Fibroblast of lung (primary cell): ENCODE data around the gene CNTROB. TPM values are rescaled to one million over a fixed set of nuclear protein-coding genes. Genes with fewer than 3 reads are reported as not detected.

Source experiments
- DNase-seq, 2 donors: peaks; one replicate each; pipeline versions ENCODE4 v3.0.0 to v3.0.0-alpha.2; 2010; ENCODE audit warnings: low read depth in 2 of 2
- H2AFZ ChIP-seq: 2 replicates; pipeline ENCODE4 v1.5.1; 2012; ENCODE audit warnings: low read length, control low read depth, inconsistent platforms
- H3K27ac ChIP-seq: 2 replicates; pipeline ENCODE4 v1.5.1; 2011; ENCODE audit warnings: low read length, control low read depth; ENCODE audit not compliant: insufficient read depth
- H3K27me3 ChIP-seq: 2 replicates; pipeline ENCODE4 v1.5.1; 2011; ENCODE audit warnings: mild to moderate bottlenecking, low read length; ENCODE audit not compliant: control insufficient read depth, insufficient read depth
- H3K36me3 ChIP-seq: 2 replicates; pipeline ENCODE4 v1.5.1; 2011; ENCODE audit warnings: low read length; ENCODE audit not compliant: control insufficient read depth, insufficient read depth
- H3K4me1 ChIP-seq: 2 replicates; pipeline ENCODE4 v1.5.1; 2011; ENCODE audit warnings: low read length; ENCODE audit not compliant: control insufficient read depth, insufficient read depth; ENCODE audit errors: extremely low read depth
- H3K4me2 ChIP-seq: 2 replicates; pipeline ENCODE4 v1.5.1; 2011; ENCODE audit warnings: low read length, control low read depth; ENCODE audit not compliant: insufficient read depth; ENCODE audit errors: extremely low read depth
- H3K4me3 ChIP-seq, 4 experiments: fragments of 200-600 bp in 1 of 4; sonication (generic) in 1 of 4; replicated peaks in 1 of 4; 2 replicates each; pipeline ENCODE4 v1.5.1; 2011 to 2016; ENCODE audit warnings: low read length in 4 of 4, low read depth in 3 of 4, mild to moderate bottlenecking in 3 of 4, control low read depth in 2 of 4, inconsistent platforms in 1 of 4, mixed read lengths in 1 of 4; ENCODE audit not compliant: insufficient read depth in 1 of 4; ENCODE audit errors: control extremely low read depth in 1 of 4
- H3K79me2 ChIP-seq: 2 replicates; pipeline ENCODE4 v1.5.1; 2012; ENCODE audit warnings: mild to moderate bottlenecking, low read length, inconsistent platforms; ENCODE audit not compliant: control insufficient read depth, insufficient read depth
- H3K9ac ChIP-seq: 2 replicates; pipeline ENCODE4 v1.5.1; 2011; ENCODE audit warnings: mild to moderate bottlenecking, low read length, control low read depth; ENCODE audit not compliant: insufficient read depth
- H3K9me3 ChIP-seq: 2 replicates; pipeline ENCODE4 v1.5.1; 2012; ENCODE audit warnings: low read depth, low read length; ENCODE audit not compliant: control insufficient read depth, insufficient read depth
- H4K20me1 ChIP-seq: 2 replicates; pipeline ENCODE4 v1.5.1; 2011; ENCODE audit warnings: low read length; ENCODE audit not compliant: control insufficient read depth, insufficient read depth; ENCODE audit errors: extremely low read depth
- CTCF ChIP-seq, 2 donors: IDR thresholded peaks in 1 of 2; conservative IDR thresholded peaks in 1 of 2; 1 replicate in 1 of 2; 2 replicates in 1 of 2; pipeline ENCODE4 v1.5.1; 2011 to 2012; ENCODE audit warnings: low read length in 2 of 2, control low read depth in 1 of 2, inconsistent platforms in 1 of 2, low read depth in 1 of 2, mild to moderate bottlenecking in 1 of 2
- EZH2 ChIP-seq: IDR thresholded peaks from 2 replicates; pipeline ENCODE4 v1.5.1; 2012; ENCODE audit warnings: low read length, control low read depth, mild to moderate bottlenecking; ENCODE audit errors: missing control alignments
- polyA plus RNA-seq, 2 donors: library from polyadenylated mRNA; depleted of rRNA in 1 of 2; stranded (reverse) in 1 of 2; unstranded in 1 of 2; fragments of >200 nt; gene quantifications; 2 replicates each; pipeline ENCODE4 v1.2.1, GENCODE V29; 2011 to 2012; ENCODE audit warnings: missing spikeins in 1 of 2
- total RNA-seq: library from RNA; depleted of rRNA; stranded (reverse); fragments of >200 nt; gene quantifications from 2 replicates; pipeline ENCODE4 v1.2.1, GENCODE V29; 2014

The CNTROB gene
- total and polyA plus RNA-seq, 2 donors (not counting 1 experiment from before 2014, with no cell fraction given), result 12.6 to 17.2 TPM

- Histone ChIP-seq H3K4me3 (no peak overlapping the region), H2AFZ (no peak overlapping the region), H3K4me2 (no peak overlapping the region), H3K27ac (no peak overlapping the region), H4K20me1 (no peaks in the 10 kb centered on the region), H3K79me2 (no peaks in the 10 kb centered on the region), H3K27me3 (no peaks in the 10 kb centered on the region), H3K9ac (no peak overlapping the region), H3K9me3 (no peaks in the 10 kb centered on the region), H3K36me3 (no peaks in the 10 kb centered on the region), H3K4me1 (no peaks in the 10 kb centered on the region)
- DNase-seq, result peak; percentile 76 to 90
- TF ChIP-seq CTCF (conservative IDR thresholded peaks at IDR 0.05 in 1 of 2, IDR thresholded peaks at IDR 0.05 in 1 of 2; ENCODE audit: low read depth in 1 of 2, low read length in 2 of 2) (peak; percentile 30 to 64), EZH2 (no peak)
Observed at GRCh38 chr17:7988750-7989178, 56.8 kb downstream of the CNTROB start.

- peak overlapping the region; percentile 79 for H2AFZ ChIP-seq
- no peak overlapping the region for H3K27ac ChIP-seq
- H3K4me2 ChIP-seq, result peak overlapping the region; percentile 79
- no peaks in the 10 kb centered on the region for H4K20me1 ChIP-seq
- H3K4me1 ChIP-seq, result no peaks in the 10 kb centered on the region
- peak overlapping the region; percentile 41 to 78 (median 60) for H3K4me3 ChIP-seq
- no peaks in the 10 kb centered on the region for H3K27me3 ChIP-seq
- peak; percentile 88 to 95 for TF ChIP-seq CTCF (conservative IDR thresholded peaks at IDR 0.05 in 1 of 2, IDR thresholded peaks at IDR 0.05 in 1 of 2; ENCODE audit: low read depth in 1 of 2, low read length in 2 of 2)
- no peak for TF ChIP-seq EZH2
- H3K36me3 ChIP-seq, result no peaks in the 10 kb centered on the region
- no peaks in the 10 kb centered on the region for H3K79me2 ChIP-seq
- no peak overlapping the region for H3K9ac ChIP-seq
- DNase-seq, result peak; percentile 47 to 56
- H3K9me3 ChIP-seq, result no peaks in the 10 kb centered on the region
Observed at GRCh38 chr17:7989781-7990655, 58.0 kb downstream of the CNTROB start.

- H3K27ac ChIP-seq, result no peak overlapping the region
- H3K4me2 ChIP-seq, result no peak overlapping the region
- no peak overlapping the region for H3K4me3 ChIP-seq
- peak in 1 of 2 donors; percentile 84 for DNase-seq
- H3K9me3 ChIP-seq, result no peaks in the 10 kb centered on the region
- no peaks in the 10 kb centered on the region for H3K27me3 ChIP-seq
- H2AFZ ChIP-seq, result no peak overlapping the region
- no peaks in the 10 kb centered on the region for H3K79me2 ChIP-seq
- no peaks in the 10 kb centered on the region for H3K4me1 ChIP-seq
- H3K36me3 ChIP-seq, result no peaks in the 10 kb centered on the region
- no peak for TF ChIP-seq CTCF (conservative IDR thresholded peaks at IDR 0.05 in 1 of 2, IDR thresholded peaks at IDR 0.05 in 1 of 2; ENCODE audit: low read depth in 1 of 2, low read length in 2 of 2)
- TF ChIP-seq EZH2, result no peak
- no peak overlapping the region for H3K9ac ChIP-seq
- H4K20me1 ChIP-seq, result no peaks in the 10 kb centered on the region
Observed at GRCh38 chr17:7992516-7992915, 60.5 kb downstream of the CNTROB start.
